Measurements from ENCODE around the gene PCSK9.
A peak's percentile ranks its signal among the peaks of the same experiment; 100 is the strongest.

The PCSK9 gene

GRCh38 chr1:55060133-55060999 is 21.0 kb downstream of the PCSK9 start:
- no peak for DNase-seq

- no peak for DNase-seq
These were observed 21.8 kb downstream of the PCSK9 start for GRCh38 chr1:55061000-55061705.

GRCh38 chr1:55061706-55062321 is 22.5 kb downstream of the PCSK9 start:
- no peak for DNase-seq

- no peak for DNase-seq
These were observed 23.6 kb downstream of the PCSK9 start for GRCh38 chr1:55062801-55063576.

GRCh38 chr1:55063577-55063942 is 24.2 kb downstream of the PCSK9 start:
- no peak for DNase-seq

- no peak for DNase-seq
These were observed 24.8 kb downstream of the PCSK9 start for GRCh38 chr1:55064071-55064581.

GRCh38 chr1:55064861-55065263 is 25.5 kb downstream of the PCSK9 start:
- DNase-seq, result no peak

- DNase-seq, result no peak
These were observed 26.3 kb downstream of the PCSK9 start for GRCh38 chr1:55065648-55066047.

GRCh38 chr1:55067022-55067778 is 27.9 kb downstream of the PCSK9 start:
- DNase-seq, result no peak

- no peak for DNase-seq
These were observed 28.6 kb downstream of the PCSK9 start for GRCh38 chr1:55067914-55068313.

GRCh38 chr1:55068638-55069037 is 29.3 kb downstream of the PCSK9 start:
- no peak for DNase-seq

- no peak for DNase-seq
These were observed 29.9 kb downstream of the PCSK9 start for GRCh38 chr1:55069280-55069679.

- DNase-seq, result no peak
These were observed 31.2 kb downstream of the PCSK9 start for GRCh38 chr1:55070293-55071164.

- peak; percentile 5 for DNase-seq
These were observed 32.1 kb downstream of the PCSK9 start for GRCh38 chr1:55071477-55071876.

- DNase-seq, result no peak
These were observed 34.0 kb downstream of the PCSK9 start for GRCh38 chr1:55073187-55073916.

- DNase-seq, result no peak
These were observed 35.1 kb downstream of the PCSK9 start for GRCh38 chr1:55074455-55074854.

GRCh38 chr1:55076356-55076755 is 37.0 kb downstream of the PCSK9 start:
- DNase-seq, result no peak

GRCh38 chr1:55078470-55078869 is 39.1 kb downstream of the PCSK9 start:
- DNase-seq, result no peak

- DNase-seq, result no peak
These were observed 40.3 kb downstream of the PCSK9 start for GRCh38 chr1:55079651-55080050.

- no peak for DNase-seq
These were observed 42.0 kb downstream of the PCSK9 start for GRCh38 chr1:55081188-55081904.
